ENCODE measurements around the gene TRIM54.

GRCh38 chr2:27238976-27239375, 43.3 kb upstream of the TRIM54 start:
- TF ChIP-seq POLR2A (IDR thresholded peaks at IDR 0.05; ENCODE audit: low read depth, low read length) (no peak), POLR2AphosphoS5 (IDR thresholded peaks at IDR 0.05; ENCODE audit: low read depth, low read length) (no peak)

Data from GM12891 (cell line).